Superior temporal gyrus (tissue), 1 donor: Measurements from ENCODE around the gene ANXA4.

Experiments used
- DNase-seq: peaks from one replicate; pipeline ENCODE4 v3.0.0-alpha.2; 2016; ENCODE audit errors: extremely low spot score

Gene ANXA4

DNA sequence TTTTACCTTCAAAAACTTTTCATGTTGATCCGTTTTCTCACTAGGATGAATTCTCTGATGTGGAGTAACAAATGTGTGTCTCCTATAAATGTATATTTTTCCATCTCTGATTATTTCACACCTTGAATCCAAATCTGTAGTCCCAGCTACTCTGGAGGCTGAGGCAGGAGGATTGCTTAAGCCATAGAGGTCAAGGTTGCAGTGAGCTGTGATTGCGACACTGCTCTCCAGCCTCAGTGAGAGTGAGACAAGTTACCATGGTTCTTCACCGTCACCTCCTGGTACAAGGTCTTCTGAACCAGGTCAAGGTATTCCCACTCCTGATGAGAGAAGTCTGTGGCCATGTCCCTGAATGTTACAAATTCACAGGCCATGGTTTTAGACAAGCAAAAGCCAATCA is 102.6 kb downstream of the ANXA4 start:
- DNase-seq: no peak

GRCh38 chr2:69846182-69847067 is 104.5 kb downstream of the ANXA4 start:
- no peak for DNase-seq

DNA sequence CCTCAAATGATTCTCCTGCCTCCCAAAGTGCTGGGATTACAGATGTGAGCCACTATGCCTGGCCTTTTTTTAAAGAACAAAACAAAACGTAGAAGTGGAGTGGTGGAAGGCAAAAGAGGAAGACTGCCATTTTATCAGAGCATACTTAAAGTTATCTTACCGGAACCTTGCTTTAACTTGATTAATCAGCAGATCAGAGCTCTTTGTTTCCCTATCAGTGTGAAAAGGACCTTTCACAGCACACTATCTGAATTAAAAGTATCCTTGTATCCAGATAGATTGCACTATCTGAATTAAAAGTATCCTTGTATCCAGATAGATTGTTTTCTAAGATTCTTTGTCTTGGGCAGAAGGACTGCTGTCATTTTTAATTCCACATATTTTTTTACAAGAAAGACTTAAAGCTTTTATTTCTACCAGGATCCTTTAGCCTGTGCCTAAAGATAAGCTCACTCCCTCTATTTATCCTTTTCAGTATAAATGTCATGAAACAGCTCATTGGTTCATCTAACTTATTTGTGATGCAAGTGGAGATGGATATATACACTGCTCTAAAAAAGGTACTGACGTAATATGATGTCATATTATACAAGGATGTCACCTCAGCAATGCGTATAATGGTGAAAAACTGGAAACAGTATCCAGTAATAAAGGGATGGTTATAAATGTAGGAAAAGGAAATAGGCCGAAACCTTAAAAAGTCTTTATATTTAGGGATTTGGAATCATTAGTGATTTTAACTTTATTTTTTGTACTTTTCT is 105.3 kb downstream of the ANXA4 start:
- no peak for DNase-seq

GRCh38 chr2:69848186-69848790 is 106.4 kb downstream of the ANXA4 start:
- DNase-seq: no peak

DNA sequence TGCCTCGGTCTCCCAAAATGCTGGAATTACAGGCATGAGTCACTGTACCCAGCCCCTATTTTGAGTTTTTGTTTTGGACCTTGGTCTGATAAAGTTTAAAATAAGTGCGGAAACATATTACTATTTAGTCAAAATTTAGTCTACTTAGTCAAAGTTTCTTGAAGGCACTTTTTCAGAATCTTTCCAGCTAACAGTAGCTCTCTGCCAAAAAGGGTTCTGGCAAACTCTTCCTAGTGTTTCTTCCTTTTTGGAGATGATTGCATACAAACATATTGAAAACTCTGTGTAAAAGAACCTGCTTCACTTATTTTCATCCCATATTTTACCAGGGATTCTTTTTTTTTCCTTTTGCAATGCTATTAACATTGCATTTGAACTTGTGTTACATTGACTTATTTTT is 116.3 kb downstream of the ANXA4 start:
- DNase-seq: no peak

GRCh38 chr2:69863298-69863697 is 121.4 kb downstream of the ANXA4 start:
- DNase-seq: no peak
